Measurements from ENCODE around the gene AGL. TPM values are rescaled to one million over a fixed set of nuclear protein-coding genes. Genes with fewer than 3 reads are reported as not detected.

AGL gene
- total and polyA plus RNA-seq, 2 of the 8 experiments (the other 6 are each of a cell fraction or from before 2014, with no cell fraction given): 2.7 to 19.2 TPM

DNA sequence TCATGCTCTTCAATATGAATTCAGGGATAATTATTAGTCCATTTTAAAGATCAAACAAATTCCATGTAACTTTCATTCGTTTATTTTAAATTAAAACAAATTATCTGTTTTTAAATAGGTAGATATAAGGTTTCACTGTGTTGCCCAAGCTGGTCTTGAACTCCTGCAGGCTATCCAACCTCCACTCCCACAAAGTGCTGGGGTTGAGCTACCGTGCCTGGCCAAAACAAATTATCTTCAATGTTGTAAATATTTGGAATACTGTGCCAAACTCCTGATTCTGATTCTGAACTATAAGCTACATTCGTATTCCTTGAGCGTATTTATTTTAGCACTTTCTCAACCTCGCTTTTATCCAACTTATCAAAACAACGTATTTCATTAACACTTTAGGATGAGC is 19.6 kb downstream of the AGL start:
- H2BK120ac ChIP-seq (replicated peaks; ENCODE audit: low read depth, low read length): no peak overlapping the region
- TF ChIP-seq KDM5A (IDR thresholded peaks at IDR 0.05; ENCODE audit: low read length) (no peak), CREB1 (IDR thresholded peaks at IDR 0.05) (no peak), USF2 (IDR thresholded peaks at IDR 0.05; ENCODE audit: low read length) (no peak), RFX5 (IDR thresholded peaks at IDR 0.05; ENCODE audit: borderline replicate concordance, low read depth, low read length) (no peak), NANOG (IDR thresholded peaks at IDR 0.05; ENCODE audit: insufficient read depth, low read depth, low read length, poor library complexity, severe bottlenecking) (no peak)

More for the DNA sequence above, 19.6 kb downstream of the AGL start:
- H2BK12ac ChIP-seq (ENCODE audit: low read depth, low read length): no peak overlapping the region
- H3K4me2 ChIP-seq (ENCODE audit: insufficient read depth in 1 of 2, low read depth in 2 of 2, low read length in 2 of 2): no peak overlapping the region
- H2AK5ac ChIP-seq (ENCODE audit: low read depth, low read length): no peak overlapping the region
- H2BK15ac ChIP-seq (ENCODE audit: low read length): no peak overlapping the region
- H3K79me1 ChIP-seq (ENCODE audit: low read depth, low read length): no peaks in the 10 kb centered on the region
- H2BK20ac ChIP-seq (ENCODE audit: low read length): no peak overlapping the region
- H3K27ac ChIP-seq (ENCODE audit: low read depth, low read length): no peak overlapping the region
- H3K36me3 ChIP-seq (ENCODE audit: control insufficient read depth in 2 of 4, insufficient read depth in 4 of 4, low read length in 3 of 4): peaks cover 0 to 3% (median 0%) of the 10 kb centered on the region in 4 experiments; a peak in 1 of 8 replicates
- no peak overlapping the region for H4K91ac ChIP-seq (replicated peaks; ENCODE audit: insufficient read length, low read length)
- no peak overlapping the region for H2AFZ ChIP-seq (ENCODE audit: low read length)
- POLR2A ChIA-PET (ENCODE audit: partially characterized antibody): interaction anchor here (1.1 kb wide), 1 partner anchor 16 kb away, joined by 3 read pairs; no protein-coding TSS in a partner anchor
- H4K20me1 ChIP-seq (replicated peaks in 1 of 2; ENCODE audit: control insufficient read depth in 1 of 2, insufficient read depth in 2 of 2, low read length in 2 of 2): no peaks in the 10 kb centered on the region
- FAIRE-seq: no peak
- H3K18ac ChIP-seq (ENCODE audit: extremely low read depth, low read length): no peak overlapping the region
- H3K14ac ChIP-seq (ENCODE audit: insufficient read length): no peak overlapping the region
- 88 to 98% methylated on average over 4 to 6 of the region's 6 CpGs for WGBS, 2 experiments (ENCODE audit: extremely low coverage in 1 of 2, insufficient coverage in 1 of 2, insufficient read length in 1 of 2, insufficient replicate concordance in 2 of 2, low coverage in 1 of 2, low lambda C conversion rate in 2 of 2, missing lambda C conversion rate in 1 of 2)
- no peaks in the 10 kb centered on the region for H3K4me1 ChIP-seq (replicated peaks in 1 of 4; ENCODE audit: control insufficient read depth in 3 of 4, insufficient read depth in 4 of 4, low read length in 3 of 4)
- no peak overlapping the region for H3K23ac ChIP-seq (ENCODE audit: insufficient read length)
- H3K4ac ChIP-seq (replicated peaks; ENCODE audit: insufficient read length, low read depth, low read length): no peak overlapping the region
- H3K23me2 ChIP-seq (ENCODE audit: low read depth, low read length): no peaks in the 10 kb centered on the region
- no peak overlapping the region for H3K4me3 ChIP-seq (ENCODE audit: extremely low read depth in 1 of 4, insufficient read depth in 2 of 4, low read depth in 3 of 4, low read length in 4 of 4)
- no peak overlapping the region for H3K9ac ChIP-seq (replicated peaks in 1 of 4; ENCODE audit: extremely low read depth in 1 of 4, low read depth in 3 of 4, low read length in 3 of 4)
- H3K56ac ChIP-seq (replicated peaks; ENCODE audit: insufficient read length, low read depth, low read length): no peak overlapping the region
- no peak overlapping the region for H2BK5ac ChIP-seq (ENCODE audit: low read depth, low read length)
- no peaks in the 10 kb centered on the region for H3K27me3 ChIP-seq (replicated peaks in 1 of 4; ENCODE audit: control insufficient read depth in 3 of 4, extremely low read depth in 1 of 4, insufficient read depth in 3 of 4, low read length in 3 of 4)
- H3K79me2 ChIP-seq (ENCODE audit: control insufficient read depth in 1 of 2, insufficient read depth in 2 of 2, low read length in 2 of 2): no peaks in the 10 kb centered on the region
- H4K8ac ChIP-seq (ENCODE audit: extremely low read depth, insufficient read depth, low read length): no peak overlapping the region
- no peak overlapping the region for H4K5ac ChIP-seq (ENCODE audit: insufficient read length, low read depth, low read length)
- CTCF ChIA-PET (ENCODE audit: partially characterized antibody): no interaction called here
- no peaks in the 10 kb centered on the region for H3K9me3 ChIP-seq (ENCODE audit: insufficient read depth in 2 of 2, low read depth in 1 of 2, low read length in 1 of 2)
- no peak for DNase-seq (ENCODE audit: low read depth in 1 of 2, low spot score in 2 of 2)
